H1 (cell line): ENCODE results near the gene PLCL2. TPM values are rescaled to one million over a fixed set of nuclear protein-coding genes. Genes with fewer than 3 reads are reported as not detected.

Experiments used
- CTCF ChIP-seq, 3 experiments: IDR thresholded peaks; 1 replicate in 2 of 3; 2 replicates in 1 of 3; pipeline versions ENCODE4 v1.5.1 to v1.6.1; 2011; ENCODE audit warnings: low read length in 3 of 3, mild to moderate bottlenecking in 3 of 3, inconsistent platforms in 2 of 3, low read depth in 1 of 3, moderate library complexity in 1 of 3; ENCODE audit not compliant: insufficient read depth in 1 of 3; ENCODE audit errors: control extremely low read depth in 1 of 3
- SAP30 ChIP-seq: fragments of 300-600 bp; sonication (generic); IDR thresholded peaks from 2 replicates; pipeline ENCODE4 v1.7.1; 2012; ENCODE audit warnings: low read length, moderate library complexity, mild to moderate bottlenecking, inconsistent platforms; ENCODE audit not compliant: insufficient read depth, insufficient replicate concordance
- USF2 ChIP-seq: IDR thresholded peaks from 2 replicates; pipeline ENCODE4 v1.6.1; 2011; ENCODE audit warnings: low read length, improper control_type of control experiment
- polyA plus RNA-seq, 7 experiments: library from polyadenylated mRNA; depleted of rRNA in 3 of 7; stranded (reverse) in 5 of 7; unstranded in 2 of 7; fragments of >200 nt in 5 of 7; fragments of 200-250 nt in 2 of 7; gene quantifications; 1 replicate in 5 of 7; 2 replicates in 1 of 7; 4 replicates in 1 of 7; pipeline versions ENCODE4 v1.2.1 to v1.2.3, GENCODE V29; 2011 to 2013; ENCODE audit warnings: missing spikeins in 2 of 7, mixed read lengths in 2 of 7
- total RNA-seq: library from RNA; stranded (reverse); fragmentation: NEBNext Ultra II Directional; extraction: Animal tissue kit (Norgen Biotek cat#: 25700); gene quantifications from 2 replicates; pipeline ENCODE4 v1.2.1, GENCODE V29; 2021

PLCL2 gene
- total and polyA plus RNA-seq, 2 of the 8 experiments (the other 6 are each of a cell fraction or from before 2014, with no cell fraction given), result 3.5 to 6.8 TPM

GRCh38 chr3:16900779-16901440, 16.2 kb downstream of the PLCL2 start (continued):
- TF ChIP-seq USF2 (no peak), CTCF (IDR thresholded peaks at IDR 0.05; ENCODE audit: control extremely low read depth in 1 of 3, insufficient read depth in 1 of 3, low read depth in 1 of 3, low read length in 3 of 3) (no peak), SAP30 (no peak)
- TF ChIP-seq, all 59 proteins: peak for 0
